Uterus (tissue), 4 donors: ENCODE data around the gene MEX3D. TPM values are rescaled to one million over a fixed set of nuclear protein-coding genes. Genes with fewer than 3 reads are reported as not detected.

Source experiments
- DNase-seq, 2 donors: peaks; one replicate each; pipeline ENCODE4 v3.0.0-alpha.2; 2019 to 2020
- H3K27ac ChIP-seq, 2 donors: fragments of 200-600 bp; sonication (generic); 1 replicate in 1 of 2; 2 replicates in 1 of 2; pipeline ENCODE4 v1.5.1; 2016 to 2018
- H3K27me3 ChIP-seq, 2 donors: fragments of 200-600 bp; sonication (generic); one replicate each; pipeline ENCODE4 v1.5.1; 2018 to 2019; ENCODE audit warnings: control low read depth in 1 of 2
- H3K36me3 ChIP-seq, 2 donors: fragments of 200-600 bp; sonication (generic); one replicate each; pipeline ENCODE4 v1.5.1; 2019; ENCODE audit warnings: control low read depth in 1 of 2
- H3K4me1 ChIP-seq, 2 donors: fragments of 200-600 bp; sonication (generic); one replicate each; pipeline ENCODE4 v1.5.1; 2018 to 2019; ENCODE audit warnings: control low read depth in 1 of 2
- H3K4me3 ChIP-seq, 2 donors: fragments of 200-600 bp; sonication (generic); 1 replicate in 1 of 2; 2 replicates in 1 of 2; pipeline ENCODE4 v1.5.1; 2018 to 2019; ENCODE audit warnings: mild to moderate bottlenecking in 1 of 2
- H3K9me3 ChIP-seq, 2 donors: fragments of 200-600 bp; sonication (generic); one replicate each; pipeline ENCODE4 v1.5.1; 2019; ENCODE audit warnings: control low read depth in 1 of 2
- CTCF ChIP-seq, 4 experiments: fragments of 200-600 bp in 2 of 4; fragments of 450-650 bp in 2 of 4; sonication (generic) in 2 of 4; IDR thresholded peaks; one replicate each; pipeline ENCODE4 v1.5.1; 2016 to 2019; ENCODE audit warnings: antibody characterized with exemption in 4 of 4, mild to moderate bottlenecking in 2 of 4, moderate library complexity in 1 of 4
- POLR2A ChIP-seq, 2 donors: fragments of 450-650 bp; IDR thresholded peaks; one replicate each; pipeline ENCODE4 v1.6.1; 2016; ENCODE audit warnings: antibody characterized with exemption in 2 of 2, mild to moderate bottlenecking in 1 of 2, moderate library complexity in 1 of 2
- intact Hi-C: fragments of 100-400 bp; cut with DNase I; formaldehyde crosslinking; loops from one replicate; pipeline ENCODE4 v1.15.1; 2023; ENCODE audit warnings: low total_unique reads
- total RNA-seq, 4 donors: library from RNA; depleted of rRNA in 3 of 4; stranded (reverse); fragments of >200 nt in 3 of 4; gene quantifications; one replicate each; pipeline versions ENCODE4 v1.1.0 to v1.2.4, GENCODE V29; 2014 to 2023
- donor health status: DM: yes; HTN: yes; CAD: no.

The MEX3D gene
- total RNA-seq, 4 donors from 2014 or later, result 4.4 to 34.8 (median 23.2) TPM

- DNase-seq, result peak in 1 of 2 donors; percentile 43
- intact Hi-C loops, result no loop called here
These were observed 843 bp downstream of the MEX3D start for GRCh38 chr19:1567116-1567847.

GRCh38 chr19:1566392-1567115, 1.6 kb downstream of the MEX3D start:
- Histone ChIP-seq H3K36me3 (no peaks in the 10 kb centered on the region), H3K4me3 (peak overlapping the region; percentile 41 to 84), H3K27ac (peak overlapping the region; percentile 75 to 83), H3K4me1 (peaks cover 0 to 15% of the 10 kb centered on the region in 2 donors), H3K27me3 (no peaks in the 10 kb centered on the region), H3K9me3 (no peaks in the 10 kb centered on the region)
- no peak for TF ChIP-seq CTCF (IDR thresholded peaks at IDR 0.05)
- TF ChIP-seq POLR2A (IDR thresholded peaks at IDR 0.05), result peak; percentile 74 to 80
- peak; percentile 68 to 78 for DNase-seq
- intact Hi-C loops, result no loop called here

More at GRCh38 chr19:1567116-1567847, 843 bp downstream of the MEX3D start:
- peak overlapping the region; percentile 75 to 83 for H3K27ac ChIP-seq
- H3K4me1 ChIP-seq, result peaks cover 0 to 15% of the 10 kb centered on the region in 2 donors
- H3K4me3 ChIP-seq, result peak overlapping the region; percentile 41 to 84
- H3K36me3 ChIP-seq, result no peaks in the 10 kb centered on the region
- no peaks in the 10 kb centered on the region for H3K27me3 ChIP-seq
- H3K9me3 ChIP-seq, result no peaks in the 10 kb centered on the region
- TF ChIP-seq POLR2A (IDR thresholded peaks at IDR 0.05) (no peak), CTCF (IDR thresholded peaks at IDR 0.05) (no peak)

GRCh38 chr19:1563251-1563650, 4.9 kb downstream of the MEX3D start:
- no peak overlapping the region for H3K4me3 ChIP-seq
- H3K27ac ChIP-seq, result no peak overlapping the region
- intact Hi-C loops, result no loop called here
- H3K27me3 ChIP-seq, result no peaks in the 10 kb centered on the region
- no peaks in the 10 kb centered on the region for H3K36me3 ChIP-seq
- no peaks in the 10 kb centered on the region for H3K9me3 ChIP-seq
- no peak for TF ChIP-seq POLR2A (IDR thresholded peaks at IDR 0.05)
- no peak for TF ChIP-seq CTCF (IDR thresholded peaks at IDR 0.05)
- DNase-seq, result no peak
- H3K4me1 ChIP-seq, result peaks cover 0 to 12% of the 10 kb centered on the region in 2 donors

GRCh38 chr19:1561236-1561842, 6.8 kb downstream of the MEX3D start:
- no peak overlapping the region for H3K4me3 ChIP-seq
- no peaks in the 10 kb centered on the region for H3K9me3 ChIP-seq
- no peaks in the 10 kb centered on the region for H3K27me3 ChIP-seq
- no peaks in the 10 kb centered on the region for H3K36me3 ChIP-seq
- H3K4me1 ChIP-seq, result peaks cover 0 to 9% of the 10 kb centered on the region in 2 donors
- intact Hi-C loops, result no loop called here
- no peak overlapping the region for H3K27ac ChIP-seq
- no peak for TF ChIP-seq CTCF (IDR thresholded peaks at IDR 0.05)
- no peak for DNase-seq
